GM20000 (cell line): Measurements from ENCODE around the gene LCAT.

Experiments
- DNase-seq: peaks from one replicate; pipeline ENCODE4 v3.0.0; 2012; ENCODE audit warnings: low spot score
- CTCF ChIP-seq: IDR thresholded peaks from 2 replicates; pipeline ENCODE4 v1.5.1; 2012; ENCODE audit warnings: mild to moderate bottlenecking, control low read depth; ENCODE audit errors: extremely low read depth, missing control alignments

Gene LCAT

GRCh38 chr16:67961551-67961957 is 17.6 kb upstream of the LCAT start:
- DNase-seq = no peak
- TF ChIP-seq CTCF = no peak

GRCh38 chr16:67959536-67960329 is 15.8 kb upstream of the LCAT start:
- DNase-seq = no peak
- TF ChIP-seq CTCF = no peak

- TF ChIP-seq CTCF = no peak
- no peak for DNase-seq
These were observed 13.7 kb upstream of the LCAT start for GRCh38 chr16:67957622-67958021.

GRCh38 chr16:67954421-67955196 is 10.7 kb upstream of the LCAT start:
- no peak for TF ChIP-seq CTCF
- DNase-seq = no peak

- no peak for DNase-seq
These were observed 9.9 kb upstream of the LCAT start for GRCh38 chr16:67953641-67954375.

GRCh38 chr16:67951485-67951884 is 7.6 kb upstream of the LCAT start:
- no peak for TF ChIP-seq CTCF
- DNase-seq = no peak

More at GRCh38 chr16:67953641-67954375, 9.9 kb upstream of the LCAT start:
- TF ChIP-seq CTCF = no peak
